ENCODE results near the gene OXCT1.

OXCT1 gene

DNA sequence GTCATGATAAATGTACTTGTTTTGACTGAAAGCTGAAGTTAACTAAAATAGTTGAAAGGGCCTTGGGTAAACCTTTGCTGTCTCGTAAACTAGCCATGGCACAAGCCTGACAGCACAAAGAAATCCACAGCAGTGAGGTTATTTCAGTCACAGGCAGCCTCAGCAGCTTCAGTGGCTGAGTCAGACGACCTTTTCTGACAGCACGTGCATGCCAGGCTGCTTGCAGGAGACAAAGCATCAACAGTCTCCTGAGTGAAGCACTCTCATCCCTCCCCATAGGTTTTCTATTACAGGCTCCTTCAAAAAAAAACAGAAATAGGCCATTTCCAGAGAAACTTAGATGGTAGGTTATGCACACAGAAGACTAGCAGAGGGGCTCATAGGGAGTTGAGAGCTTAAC, 34.6 kb downstream of the OXCT1 start:
- TF ChIP-seq POLR2A (IDR thresholded peaks at IDR 0.05; ENCODE audit: extremely low read depth, insufficient read length) (no peak), MYC (IDR thresholded peaks at IDR 0.05; ENCODE audit: low read depth, low read length) (0 out of 2 replicates have a peak, but pooled peaks have one; percentile 18)
- TF ChIP-seq, protein P1, sequence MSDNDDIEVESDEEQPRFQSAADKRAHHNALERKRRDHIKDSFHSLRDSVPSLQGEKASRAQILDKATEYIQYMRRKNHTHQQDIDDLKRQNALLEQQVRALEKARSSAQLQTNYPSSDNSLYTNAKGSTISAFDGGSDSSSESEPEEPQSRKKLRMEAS (IDR thresholded peaks at IDR 0.05; ENCODE audit: low read depth, low read length): peak; percentile 54; the same call in 1 of the 2 replicates
- TF ChIP-seq, protein P2, sequence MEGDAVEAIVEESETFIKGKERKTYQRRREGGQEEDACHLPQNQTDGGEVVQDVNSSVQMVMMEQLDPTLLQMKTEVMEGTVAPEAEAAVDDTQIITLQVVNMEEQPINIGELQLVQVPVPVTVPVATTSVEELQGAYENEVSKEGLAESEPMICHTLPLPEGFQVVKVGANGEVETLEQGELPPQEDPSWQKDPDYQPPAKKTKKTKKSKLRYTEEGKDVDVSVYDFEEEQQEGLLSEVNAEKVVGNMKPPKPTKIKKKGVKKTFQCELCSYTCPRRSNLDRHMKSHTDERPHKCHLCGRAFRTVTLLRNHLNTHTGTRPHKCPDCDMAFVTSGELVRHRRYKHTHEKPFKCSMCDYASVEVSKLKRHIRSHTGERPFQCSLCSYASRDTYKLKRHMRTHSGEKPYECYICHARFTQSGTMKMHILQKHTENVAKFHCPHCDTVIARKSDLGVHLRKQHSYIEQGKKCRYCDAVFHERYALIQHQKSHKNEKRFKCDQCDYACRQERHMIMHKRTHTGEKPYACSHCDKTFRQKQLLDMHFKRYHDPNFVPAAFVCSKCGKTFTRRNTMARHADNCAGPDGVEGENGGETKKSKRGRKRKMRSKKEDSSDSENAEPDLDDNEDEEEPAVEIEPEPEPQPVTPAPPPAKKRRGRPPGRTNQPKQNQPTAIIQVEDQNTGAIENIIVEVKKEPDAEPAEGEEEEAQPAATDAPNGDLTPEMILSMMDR (IDR thresholded peaks at IDR 0.05; ENCODE audit: low read depth, low read length): no peak
- no peak overlapping the region for H3K4me3 ChIP-seq (ENCODE audit: low read depth, low read length)
- DNase-seq (ENCODE audit: low read depth): peak; percentile 9

DNA sequence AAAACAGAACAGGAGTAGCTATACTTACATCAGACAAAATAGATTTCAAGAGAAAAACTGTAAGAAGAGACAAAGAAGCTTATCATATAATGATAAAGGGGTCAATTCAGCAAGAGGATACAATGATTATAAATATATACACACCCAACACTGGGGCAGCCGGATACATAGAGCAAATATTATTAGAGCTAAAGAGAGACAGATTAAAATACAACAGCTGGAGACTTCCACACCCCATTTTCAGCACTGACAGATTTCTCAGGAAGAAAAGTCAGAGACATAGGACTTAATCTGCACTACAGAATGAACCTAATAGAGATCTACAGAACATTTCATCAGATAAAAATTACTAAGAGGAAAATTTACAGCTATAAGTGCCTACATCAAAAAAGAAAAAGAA, 35.7 kb downstream of the OXCT1 start:
- DNase-seq (ENCODE audit: low read depth): no peak
- TF ChIP-seq, protein P1 (IDR thresholded peaks at IDR 0.05; ENCODE audit: low read depth, low read length): no peak
- no peak for TF ChIP-seq POLR2A (IDR thresholded peaks at IDR 0.05; ENCODE audit: extremely low read depth, insufficient read length)
- no peak for TF ChIP-seq MYC (IDR thresholded peaks at IDR 0.05; ENCODE audit: low read depth, low read length)
- TF ChIP-seq, protein P2 (IDR thresholded peaks at IDR 0.05; ENCODE audit: low read depth, low read length): no peak
- H3K4me3 ChIP-seq (ENCODE audit: low read depth, low read length): no peak overlapping the region

DNA sequence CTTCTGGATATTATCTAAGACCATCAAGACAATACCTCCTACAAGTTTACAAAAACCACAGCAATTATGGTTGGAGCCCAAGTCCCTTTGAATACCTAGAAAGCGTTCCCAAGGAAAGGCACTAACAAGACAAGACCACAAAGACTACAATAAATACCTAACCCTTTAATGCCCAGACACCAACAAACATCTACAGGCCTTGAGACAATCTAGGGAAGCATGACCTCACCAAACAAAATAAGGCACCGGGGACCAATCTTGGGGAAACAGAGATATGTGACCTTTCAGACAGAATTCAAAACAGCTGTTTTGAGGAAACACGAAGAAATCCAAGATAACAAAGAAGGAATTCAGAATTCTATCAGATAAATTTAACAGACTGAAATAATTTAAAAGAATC, 37.8 kb downstream of the OXCT1 start:
- no peak overlapping the region for H3K4me3 ChIP-seq (ENCODE audit: low read depth, low read length)
- no peak for DNase-seq (ENCODE audit: low read depth)
- TF ChIP-seq, protein P1 (IDR thresholded peaks at IDR 0.05; ENCODE audit: low read depth, low read length): no peak
- TF ChIP-seq POLR2A (IDR thresholded peaks at IDR 0.05; ENCODE audit: extremely low read depth, insufficient read length): no peak
- TF ChIP-seq, protein P2 (IDR thresholded peaks at IDR 0.05; ENCODE audit: low read depth, low read length): no peak
- no peak for TF ChIP-seq MYC (IDR thresholded peaks at IDR 0.05; ENCODE audit: low read depth, low read length)

DNA sequence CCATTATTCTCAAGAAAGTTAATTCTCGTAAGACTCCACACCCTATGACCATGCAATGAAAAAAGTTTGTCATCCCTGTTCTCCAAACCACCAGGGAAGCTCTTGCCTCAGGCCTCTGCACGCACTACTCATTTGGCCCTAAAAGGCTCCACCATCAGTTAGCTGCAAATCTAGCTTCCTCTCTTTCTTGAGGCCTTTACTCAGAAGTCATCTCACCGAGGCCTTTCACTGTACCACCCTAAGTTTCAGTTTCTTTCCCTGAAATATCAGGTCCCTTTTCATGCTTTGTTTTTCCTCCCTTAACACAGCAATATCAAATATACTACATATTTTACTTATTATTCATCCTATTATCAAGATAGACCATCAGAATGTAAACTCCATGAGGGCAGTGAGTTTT, 39.1 kb downstream of the OXCT1 start:
- no peak overlapping the region for H3K4me3 ChIP-seq (ENCODE audit: low read depth, low read length)
- TF ChIP-seq MYC (IDR thresholded peaks at IDR 0.05; ENCODE audit: low read depth, low read length): no peak
- TF ChIP-seq POLR2A (IDR thresholded peaks at IDR 0.05; ENCODE audit: extremely low read depth, insufficient read length): no peak
- TF ChIP-seq, protein P2 (IDR thresholded peaks at IDR 0.05; ENCODE audit: low read depth, low read length): no peak
- TF ChIP-seq, protein P1 (IDR thresholded peaks at IDR 0.05; ENCODE audit: low read depth, low read length): no peak
- no peak for DNase-seq (ENCODE audit: low read depth)

DNA sequence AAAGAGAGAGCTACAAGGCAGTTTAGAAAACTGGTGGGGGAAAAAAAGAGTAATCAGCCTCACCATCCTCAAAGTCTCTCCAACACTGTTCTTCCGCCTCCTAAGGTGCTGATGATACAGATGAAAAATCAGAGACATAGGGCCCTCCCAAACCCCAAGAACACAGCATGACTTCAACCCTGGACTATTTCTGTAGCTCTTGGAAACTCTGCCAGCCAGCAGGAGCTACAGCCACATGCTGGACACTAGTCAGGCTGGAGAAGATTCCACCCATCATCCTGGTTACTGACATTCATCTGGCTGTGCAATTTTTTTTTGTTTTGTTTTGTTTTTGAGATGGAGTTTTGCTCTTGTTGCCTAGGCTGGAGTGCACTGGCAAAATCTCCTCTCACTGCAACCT, 42.4 kb downstream of the OXCT1 start:
- TF ChIP-seq, protein P1 (IDR thresholded peaks at IDR 0.05; ENCODE audit: low read depth, low read length): no peak
- TF ChIP-seq, protein P2 (IDR thresholded peaks at IDR 0.05; ENCODE audit: low read depth, low read length): no peak
- TF ChIP-seq POLR2A (IDR thresholded peaks at IDR 0.05; ENCODE audit: extremely low read depth, insufficient read length): no peak
- TF ChIP-seq MYC (IDR thresholded peaks at IDR 0.05; ENCODE audit: low read depth, low read length): no peak
- DNase-seq (ENCODE audit: low read depth): no peak
- H3K4me3 ChIP-seq (ENCODE audit: low read depth, low read length): no peak overlapping the region
